Epithelial cell of proximal tubule (primary cell): ENCODE results near the gene PTH2. TPM values are rescaled to one million over a fixed set of nuclear protein-coding genes. Genes with fewer than 3 reads are reported as not detected.
"Not testable (repeated sequence)": the region's sequence is repeated elsewhere in the genome, so short reads cannot be mapped to it uniquely, and the experiment has no call there.

Experiments used
- DNase-seq: peaks from one replicate; pipeline ENCODE4 v3.0.0-alpha.2; 2011; ENCODE audit warnings: low read depth
- H3K4me3 ChIP-seq: 2 replicates; pipeline ENCODE4 v1.5.1; 2011; ENCODE audit warnings: low read depth, mild to moderate bottlenecking, low read length
- total RNA-seq: library from RNA; depleted of rRNA; stranded (reverse); fragments of >200 nt; gene quantifications from 2 replicates; pipeline ENCODE4 v1.2.3, GENCODE V29; 2015
- TF ChIP-seq, protein P1 (sequence below): conservative IDR thresholded peaks from 2 replicates; pipeline ENCODE4 v1.5.1; 2012; ENCODE audit warnings: low read depth, mild to moderate bottlenecking, low read length

The PTH2 gene
- total RNA-seq, 1 donor from 2014 or later = not detected

DNA sequence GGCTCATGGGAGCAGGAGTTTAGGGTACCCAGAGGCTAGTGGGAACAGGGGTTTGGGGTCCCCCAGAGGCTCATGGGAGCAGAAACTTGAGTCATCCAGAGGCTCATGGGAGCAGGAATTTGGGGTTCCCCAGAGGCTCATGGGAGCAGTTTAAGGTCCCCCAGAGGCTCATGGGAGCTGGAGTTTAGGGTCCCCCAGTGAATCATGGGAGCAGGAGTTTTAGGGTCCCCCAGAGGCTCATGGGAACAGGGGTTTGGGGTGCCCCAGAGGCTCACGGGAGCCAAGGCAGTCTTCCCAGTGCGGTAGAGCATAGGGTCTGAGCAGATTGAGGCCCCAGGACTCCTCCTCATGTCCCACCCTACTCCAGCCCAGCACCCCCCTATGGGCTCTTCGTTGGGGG lies 42.1 kb upstream of the PTH2 start:
- no peak for DNase-seq
- no peak overlapping the region for H3K4me3 ChIP-seq
- TF ChIP-seq, protein P1, sequence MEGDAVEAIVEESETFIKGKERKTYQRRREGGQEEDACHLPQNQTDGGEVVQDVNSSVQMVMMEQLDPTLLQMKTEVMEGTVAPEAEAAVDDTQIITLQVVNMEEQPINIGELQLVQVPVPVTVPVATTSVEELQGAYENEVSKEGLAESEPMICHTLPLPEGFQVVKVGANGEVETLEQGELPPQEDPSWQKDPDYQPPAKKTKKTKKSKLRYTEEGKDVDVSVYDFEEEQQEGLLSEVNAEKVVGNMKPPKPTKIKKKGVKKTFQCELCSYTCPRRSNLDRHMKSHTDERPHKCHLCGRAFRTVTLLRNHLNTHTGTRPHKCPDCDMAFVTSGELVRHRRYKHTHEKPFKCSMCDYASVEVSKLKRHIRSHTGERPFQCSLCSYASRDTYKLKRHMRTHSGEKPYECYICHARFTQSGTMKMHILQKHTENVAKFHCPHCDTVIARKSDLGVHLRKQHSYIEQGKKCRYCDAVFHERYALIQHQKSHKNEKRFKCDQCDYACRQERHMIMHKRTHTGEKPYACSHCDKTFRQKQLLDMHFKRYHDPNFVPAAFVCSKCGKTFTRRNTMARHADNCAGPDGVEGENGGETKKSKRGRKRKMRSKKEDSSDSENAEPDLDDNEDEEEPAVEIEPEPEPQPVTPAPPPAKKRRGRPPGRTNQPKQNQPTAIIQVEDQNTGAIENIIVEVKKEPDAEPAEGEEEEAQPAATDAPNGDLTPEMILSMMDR = no peak

DNA sequence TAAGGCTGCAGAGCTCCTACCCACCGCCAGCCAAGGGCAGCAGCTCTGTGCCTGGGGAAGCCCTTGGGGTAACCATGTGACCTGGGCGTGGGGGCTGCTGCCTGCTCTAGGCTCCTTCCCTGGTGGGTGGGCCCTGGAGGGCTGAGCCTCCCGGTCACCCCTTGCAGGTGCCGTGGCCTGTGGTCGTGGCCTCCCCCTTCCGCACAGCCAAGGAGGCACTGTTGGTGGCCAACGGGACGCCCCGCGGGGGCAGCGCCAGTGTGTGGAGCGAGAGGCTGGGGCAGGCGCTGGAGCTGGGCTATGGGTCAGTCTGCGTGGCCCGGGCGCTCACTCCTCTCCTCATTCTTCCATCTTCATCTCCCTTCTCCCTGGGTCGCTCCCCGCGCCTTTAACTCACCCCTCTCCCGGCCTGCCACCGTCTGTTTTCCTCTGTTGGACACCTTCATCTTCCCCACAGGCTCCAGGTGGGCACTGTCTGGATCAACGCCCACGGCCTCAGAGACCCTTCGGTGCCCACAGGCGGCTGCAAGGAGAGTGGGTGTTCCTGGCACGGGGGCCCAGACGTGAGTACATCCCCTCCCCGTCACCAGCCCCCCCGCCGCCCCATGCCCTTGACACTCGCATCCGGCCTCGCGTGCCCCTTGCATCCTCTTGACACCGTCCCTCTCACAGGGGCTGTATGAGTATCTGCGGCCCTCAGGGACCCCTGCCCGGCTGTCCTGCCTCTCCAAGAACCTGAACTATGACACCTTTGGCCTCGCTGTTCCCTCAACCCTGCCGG lies 40.9 kb upstream of the PTH2 start:
- no peak for DNase-seq
- TF ChIP-seq, protein P1 = no peak
- H3K4me3 ChIP-seq = no peak overlapping the region

DNA sequence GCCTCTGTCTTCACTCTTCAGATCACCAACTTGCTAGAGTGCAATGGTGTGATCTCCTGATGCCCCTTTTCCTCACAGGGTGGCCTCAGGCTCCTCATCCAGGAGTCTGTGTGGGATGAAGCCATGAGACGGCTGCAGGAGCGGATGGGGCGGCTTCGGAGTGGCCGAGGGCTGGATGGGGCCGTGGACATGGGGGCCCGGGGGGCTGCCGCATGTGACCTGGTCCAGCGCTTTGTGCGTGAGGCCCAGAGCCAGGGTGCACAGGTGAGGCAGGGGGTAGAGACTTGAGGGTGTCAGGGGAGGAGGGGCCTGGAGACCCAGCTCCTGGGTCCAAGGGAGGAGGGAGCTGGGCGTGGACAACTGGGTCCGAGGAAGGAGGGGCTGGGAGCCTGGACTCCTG lies 39.3 kb upstream of the PTH2 start:
- no peak for DNase-seq
- H3K4me3 ChIP-seq = no peak overlapping the region
- TF ChIP-seq, protein P1 = no peak

DNA sequence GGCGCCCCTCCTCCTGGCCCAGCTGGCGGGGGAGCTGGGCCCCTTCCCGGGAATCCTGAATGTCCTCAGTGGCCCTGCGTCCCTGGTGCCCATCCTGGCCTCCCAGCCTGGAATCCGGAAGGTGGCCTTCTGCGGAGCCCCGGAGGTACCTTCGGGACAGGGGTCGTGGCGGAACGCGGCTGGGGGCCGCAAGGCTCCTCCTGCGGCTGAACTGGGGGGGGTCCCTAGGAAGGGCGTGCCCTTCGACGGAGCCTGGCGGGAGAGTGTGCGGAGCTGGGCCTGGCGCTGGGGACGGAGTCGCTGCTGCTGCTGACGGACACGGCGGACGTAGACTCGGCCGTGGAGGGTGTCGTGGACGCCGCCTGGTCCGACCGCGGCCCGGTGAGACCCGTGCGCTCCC lies 38.4 kb upstream of the PTH2 start:
- no peak for DNase-seq
- no peak overlapping the region for H3K4me3 ChIP-seq
- TF ChIP-seq, protein P1 = no peak

DNA sequence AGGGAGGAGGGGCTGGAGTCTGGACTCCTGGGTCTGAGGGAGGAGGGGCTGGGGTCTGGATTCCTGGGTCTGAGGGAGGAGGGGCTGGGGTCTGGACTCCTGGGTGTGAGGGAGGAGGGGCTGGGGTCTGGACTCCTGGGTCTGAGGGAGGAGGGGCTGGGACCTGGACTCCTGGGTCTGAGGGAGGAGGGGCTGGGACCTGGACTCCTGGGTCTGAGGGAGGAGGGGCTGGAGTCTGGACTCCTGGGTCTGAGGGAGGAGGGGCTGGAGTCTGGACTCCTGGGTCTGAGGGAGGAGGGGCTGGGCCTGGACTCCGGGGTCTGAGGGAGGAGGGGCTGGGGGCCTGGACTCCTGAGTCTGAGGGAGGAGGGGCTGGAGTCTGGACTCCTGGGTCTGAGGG lies 37.9 kb upstream of the PTH2 start:
- H3K4me3 ChIP-seq, DNase-seq: not testable (repeated sequence)

DNA sequence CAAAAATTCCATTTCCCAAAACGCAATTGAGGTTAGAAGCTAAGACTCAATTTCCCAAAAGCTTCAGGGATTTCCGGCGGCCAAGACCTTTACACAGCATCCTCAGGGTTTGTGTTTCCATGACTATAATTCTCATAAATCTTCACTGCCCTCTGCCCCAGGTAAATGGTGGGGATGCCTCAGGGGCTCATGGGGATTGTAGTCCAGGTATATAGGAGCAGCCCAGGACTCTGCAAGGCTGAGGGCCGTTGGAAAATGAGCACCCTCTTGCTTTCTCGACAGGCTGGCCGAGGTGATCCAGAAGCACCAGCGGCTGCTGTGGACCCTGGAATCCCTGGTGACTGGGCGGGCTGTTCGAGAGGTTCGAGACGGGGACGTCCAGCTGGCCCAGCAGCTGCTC lies 36.1 kb upstream of the PTH2 start:
- TF ChIP-seq, protein P1 = no peak
- no peak overlapping the region for H3K4me3 ChIP-seq

DNA sequence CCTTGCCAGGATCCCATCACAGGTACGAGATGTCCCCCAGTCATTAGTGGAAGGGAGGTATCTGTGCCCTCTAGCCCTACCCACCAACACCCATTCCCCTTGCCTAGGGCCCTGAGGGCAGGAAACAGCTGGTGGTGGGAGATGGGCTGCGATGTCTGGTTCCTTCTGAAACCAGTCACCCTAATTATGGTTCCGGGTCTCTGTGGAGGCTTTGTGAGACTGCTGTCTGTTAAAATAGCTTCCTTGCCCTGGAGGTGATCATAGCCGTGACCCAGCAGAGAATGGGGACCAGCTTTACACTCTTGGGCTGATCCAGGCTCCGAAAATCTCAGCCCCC lies 35.3 kb upstream of the PTH2 start:
- DNase-seq = no peak
- no peak overlapping the region for H3K4me3 ChIP-seq
- TF ChIP-seq, protein P1 = no peak

More for the DNA sequence above, 36.1 kb upstream of the PTH2 start:
- no peak for DNase-seq

DNA sequence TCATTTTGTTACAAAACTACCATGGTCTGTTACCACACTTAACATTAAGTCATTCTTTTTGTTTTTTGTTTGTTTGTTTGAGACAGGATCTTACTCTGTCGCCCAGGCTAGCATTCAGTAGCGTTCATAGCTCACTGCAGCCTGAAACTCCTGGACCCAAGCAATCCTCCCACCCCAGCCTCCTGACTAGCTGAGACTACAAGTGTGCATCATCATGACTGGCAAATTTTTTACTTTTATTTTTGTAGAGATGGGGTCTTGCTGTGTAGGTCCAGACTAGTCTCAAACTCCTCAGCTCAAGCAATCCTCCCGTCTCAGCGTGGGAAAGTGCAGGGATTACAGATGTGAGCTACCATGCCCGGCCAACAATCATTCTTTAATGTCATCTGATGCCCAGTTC lies 33.1 kb upstream of the PTH2 start:
- no peak for DNase-seq
- H3K4me3 ChIP-seq = no peak overlapping the region
- TF ChIP-seq, protein P1 = no peak
